MCF 10A (cell line): ENCODE data around the gene KCNT1. TPM values are rescaled to one million over a fixed set of nuclear protein-coding genes. Genes with fewer than 3 reads are reported as not detected.

Source experiments
- BruUV-seq: library from RNA; stranded (reverse); fragments of 400-500 nt; replicated peaks from 2 replicates; lab custom pipeline; 2021; lab: Mats Ljungman, UMichigan
- CTCF ChIA-PET: fragments of 300-600 bp; sonication (Branson Sonifier 250); formaldehyde crosslinking; extraction: SDS; loops from one replicate; lab custom pipeline; 2021; ENCODE audit warnings: antibody characterized with exemption, inconsistent platforms; lab: Yijun Ruan, JAX
- POLR2A ChIA-PET: fragments of 300-600, 350-650 bp; sonication (Branson Sonifier 250); formaldehyde crosslinking; extraction: SDS; loops from one replicate; lab custom pipeline; 2020; ENCODE audit warnings: antibody characterized with exemption, inconsistent platforms; lab: Yijun Ruan, JAX
- DNase-seq: peaks from one replicate; pipeline ENCODE4 v3.0.0-alpha.2; 2018; ENCODE audit not compliant: unreplicated experiment
- H3K27ac Mint-ChIP-seq: one replicate; pipeline ENCODE4 v1.8.0; 2022; ENCODE audit warnings: mild to moderate bottlenecking, low read depth, mixed read lengths; ENCODE audit not compliant: unreplicated experiment
- H3K27me3 Mint-ChIP-seq: one replicate; pipeline ENCODE4 v1.8.0; 2022; ENCODE audit warnings: mixed read lengths; ENCODE audit not compliant: insufficient read depth, unreplicated experiment
- H3K36me3 Mint-ChIP-seq: one replicate; pipeline ENCODE4 v1.8.0; 2022; ENCODE audit warnings: mild to moderate bottlenecking, moderate library complexity, mixed read lengths; ENCODE audit not compliant: insufficient read depth, unreplicated experiment
- H3K4me1 Mint-ChIP-seq: one replicate; pipeline ENCODE4 v1.8.0; 2022; ENCODE audit warnings: mixed read lengths; ENCODE audit not compliant: insufficient read depth, unreplicated experiment
- H3K4me3 Mint-ChIP-seq: one replicate; pipeline ENCODE4 v1.8.0; 2022; ENCODE audit warnings: mild to moderate bottlenecking, moderate library complexity, mixed read lengths; ENCODE audit not compliant: unreplicated experiment
- H3K9me3 Mint-ChIP-seq: one replicate; pipeline ENCODE4 v1.8.0; 2022; ENCODE audit warnings: mixed read lengths; ENCODE audit not compliant: unreplicated experiment
- intact Hi-C: fragments of 100-400 bp; cut with micrococcal nuclease; formaldehyde crosslinking; loops from 2 replicates; pipeline ENCODE4 v1.14.1; 2022
- total RNA-seq: library from RNA; stranded (reverse); gene quantifications from 2 replicates; pipeline ENCODE4 v1.2.3, GENCODE V29; 2022
- TF ChIP-seq, protein P1 (sequence below): fragments of 200-600 bp; IDR thresholded peaks from one replicate; pipeline ENCODE4 v1.8.0; 2022; ENCODE audit warnings: antibody characterized with exemption, mild to moderate bottlenecking; ENCODE audit not compliant: unreplicated experiment

Gene KCNT1
- total RNA-seq, 1 experiment from 2014 or later = not detected

DNA sequence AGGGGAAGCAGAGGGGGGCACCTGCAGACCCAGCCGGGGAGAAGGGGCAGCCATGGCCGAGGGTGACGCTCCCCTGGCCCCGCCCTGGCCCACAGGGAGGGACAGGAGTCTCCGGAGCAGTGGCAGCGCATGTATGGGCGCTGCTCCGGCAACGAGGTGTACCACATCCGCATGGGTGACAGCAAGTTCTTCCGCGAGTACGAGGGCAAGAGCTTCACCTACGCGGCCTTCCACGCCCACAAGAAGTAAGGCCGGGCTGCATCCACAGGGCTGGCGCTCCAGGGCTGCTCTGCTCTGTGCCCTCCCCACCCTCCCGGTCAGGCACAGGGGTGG is 68.2 kb downstream of the KCNT1 start:
- TF ChIP-seq, protein P1, sequence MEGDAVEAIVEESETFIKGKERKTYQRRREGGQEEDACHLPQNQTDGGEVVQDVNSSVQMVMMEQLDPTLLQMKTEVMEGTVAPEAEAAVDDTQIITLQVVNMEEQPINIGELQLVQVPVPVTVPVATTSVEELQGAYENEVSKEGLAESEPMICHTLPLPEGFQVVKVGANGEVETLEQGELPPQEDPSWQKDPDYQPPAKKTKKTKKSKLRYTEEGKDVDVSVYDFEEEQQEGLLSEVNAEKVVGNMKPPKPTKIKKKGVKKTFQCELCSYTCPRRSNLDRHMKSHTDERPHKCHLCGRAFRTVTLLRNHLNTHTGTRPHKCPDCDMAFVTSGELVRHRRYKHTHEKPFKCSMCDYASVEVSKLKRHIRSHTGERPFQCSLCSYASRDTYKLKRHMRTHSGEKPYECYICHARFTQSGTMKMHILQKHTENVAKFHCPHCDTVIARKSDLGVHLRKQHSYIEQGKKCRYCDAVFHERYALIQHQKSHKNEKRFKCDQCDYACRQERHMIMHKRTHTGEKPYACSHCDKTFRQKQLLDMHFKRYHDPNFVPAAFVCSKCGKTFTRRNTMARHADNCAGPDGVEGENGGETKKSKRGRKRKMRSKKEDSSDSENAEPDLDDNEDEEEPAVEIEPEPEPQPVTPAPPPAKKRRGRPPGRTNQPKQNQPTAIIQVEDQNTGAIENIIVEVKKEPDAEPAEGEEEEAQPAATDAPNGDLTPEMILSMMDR = no peak
- ChIA-PET POLR2A (no interaction called here), CTCF (no interaction called here)
- no peaks in the 10 kb centered on the region for H3K27me3 Mint-ChIP-seq
- intact Hi-C loops = no loop called here
- no peaks in the 10 kb centered on the region for H3K4me1 Mint-ChIP-seq
- BruUV-seq = no TSS peak
- H3K9me3 Mint-ChIP-seq = no peaks in the 10 kb centered on the region
- no peak for DNase-seq
- H3K36me3 Mint-ChIP-seq = no peaks in the 10 kb centered on the region
- no peak overlapping the region for H3K4me3 Mint-ChIP-seq
- no peak overlapping the region for H3K27ac Mint-ChIP-seq

DNA sequence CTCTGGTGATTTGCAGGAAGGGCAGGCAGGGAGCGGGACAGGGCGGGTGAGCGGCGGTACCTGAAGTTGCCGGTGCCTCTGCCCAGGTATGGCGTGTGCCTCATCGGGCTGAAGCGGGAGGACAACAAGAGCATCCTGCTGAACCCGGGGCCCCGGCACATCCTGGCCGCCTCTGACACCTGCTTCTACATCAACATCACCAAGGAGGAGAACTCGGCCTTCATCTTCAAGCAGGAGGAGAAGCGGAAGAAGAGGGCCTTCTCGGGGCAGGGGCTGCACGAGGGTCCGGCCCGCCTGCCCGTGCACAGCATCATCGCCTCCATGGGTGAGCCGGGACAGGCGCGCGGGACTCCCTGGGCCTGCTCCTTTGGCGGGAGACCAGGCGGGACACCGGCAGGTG is 68.8 kb downstream of the KCNT1 start:
- ChIA-PET CTCF (no interaction called here), POLR2A (no interaction called here)
- H3K27me3 Mint-ChIP-seq = no peaks in the 10 kb centered on the region
- no peaks in the 10 kb centered on the region for H3K9me3 Mint-ChIP-seq
- no peaks in the 10 kb centered on the region for H3K36me3 Mint-ChIP-seq
- no peak overlapping the region for H3K4me3 Mint-ChIP-seq
- BruUV-seq = no TSS peak
- no peaks in the 10 kb centered on the region for H3K4me1 Mint-ChIP-seq
- DNase-seq = no peak
- TF ChIP-seq, protein P1 = no peak
- intact Hi-C loops = no loop called here
- H3K27ac Mint-ChIP-seq = no peak overlapping the region

DNA sequence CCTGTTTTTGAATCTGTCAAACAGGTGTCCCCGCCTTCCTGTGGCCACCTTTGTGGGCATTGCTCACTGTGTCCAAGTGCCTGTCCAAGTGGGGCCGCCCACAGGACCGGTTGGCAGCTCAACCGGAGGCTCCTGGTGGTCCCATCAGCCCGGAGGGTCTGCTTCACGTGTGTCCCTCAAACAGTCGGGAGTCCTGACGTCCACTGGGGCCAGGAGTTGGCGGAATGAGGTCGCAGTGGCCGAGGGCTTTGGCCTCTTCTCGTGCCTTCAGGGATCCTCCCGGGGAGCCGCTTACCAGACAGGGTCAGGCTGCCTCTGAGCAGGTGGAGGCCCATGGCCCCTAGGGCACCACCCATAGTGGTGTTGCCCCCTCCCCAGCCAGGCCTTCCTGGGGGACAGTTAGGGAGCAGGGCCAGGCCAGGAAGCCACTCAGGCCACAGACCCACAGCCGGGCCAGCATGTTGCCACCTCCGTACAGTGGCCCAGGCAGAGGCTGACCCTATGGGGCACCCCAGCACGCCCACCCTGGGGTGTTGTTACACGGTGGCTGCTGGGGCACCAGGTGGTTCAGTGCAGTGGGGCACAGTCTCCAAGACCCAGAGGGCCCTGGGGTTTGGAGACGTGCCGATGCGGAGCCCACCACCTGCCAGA is 69.5 kb downstream of the KCNT1 start:
- no TSS peak for BruUV-seq
- Mint-ChIP-seq H3K9me3 (no peaks in the 10 kb centered on the region), H3K4me3 (no peak overlapping the region), H3K36me3 (no peaks in the 10 kb centered on the region), H3K27me3 (no peaks in the 10 kb centered on the region), H3K27ac (no peak overlapping the region), H3K4me1 (no peaks in the 10 kb centered on the region)
- CTCF ChIA-PET = no interaction called here
- no peak for DNase-seq
- intact Hi-C loops = no loop called here
- POLR2A ChIA-PET = no interaction called here
- TF ChIP-seq, protein P1 = no peak

- Mint-ChIP-seq H3K4me3 (no peak overlapping the region), H3K27ac (no peak overlapping the region), H3K9me3 (no peaks in the 10 kb centered on the region), H3K36me3 (no peaks in the 10 kb centered on the region), H3K27me3 (no peaks in the 10 kb centered on the region), H3K4me1 (no peaks in the 10 kb centered on the region)
- CTCF ChIA-PET = no interaction called here
- TF ChIP-seq, protein P1 = no peak
- BruUV-seq = no TSS peak
- intact Hi-C loops = no loop called here
- DNase-seq = no peak
- POLR2A ChIA-PET = no interaction called here
These were observed 70.2 kb downstream of the KCNT1 start for GRCh38 chr9:135772056-135772646.
